ENCODE measurements around the gene FER. TPM values are rescaled to one million over a fixed set of nuclear protein-coding genes. Genes with fewer than 3 reads are reported as not detected.

FER gene
- total and polyA plus RNA-seq, 2 of the 8 experiments (the other 6 are each of a cell fraction or from before 2014, with no cell fraction given) = 1.3 to 15.8 TPM

GRCh38 chr5:108797986-108798385 is 50.3 kb downstream of the FER start:
- H3K23ac ChIP-seq (ENCODE audit: insufficient read length) = no peak overlapping the region
- H3K9me3 ChIP-seq (ENCODE audit: insufficient read depth in 2 of 2, low read depth in 1 of 2, low read length in 1 of 2) = no peaks in the 10 kb centered on the region
- no peaks in the 10 kb centered on the region for H4K20me1 ChIP-seq (replicated peaks in 1 of 2; ENCODE audit: control insufficient read depth in 1 of 2, insufficient read depth in 2 of 2, low read length in 2 of 2)
- DNase-seq (ENCODE audit: low read depth in 1 of 2, low spot score in 2 of 2) = no peak
- H2BK5ac ChIP-seq (ENCODE audit: low read depth, low read length) = no peak overlapping the region
- no peak overlapping the region for H2AK5ac ChIP-seq (ENCODE audit: low read depth, low read length)
- H3K4me2 ChIP-seq (ENCODE audit: insufficient read depth in 1 of 2, low read depth in 2 of 2, low read length in 2 of 2) = no peak overlapping the region
- H3K4me3 ChIP-seq (ENCODE audit: extremely low read depth in 1 of 4, insufficient read depth in 2 of 4, low read depth in 3 of 4, low read length in 4 of 4) = no peak overlapping the region
- H3K4ac ChIP-seq (replicated peaks; ENCODE audit: insufficient read length, low read depth, low read length) = no peak overlapping the region
- H3K36me3 ChIP-seq (ENCODE audit: control insufficient read depth in 2 of 4, insufficient read depth in 4 of 4, low read length in 3 of 4) = no peaks in the 10 kb centered on the region
- H2AFZ ChIP-seq (ENCODE audit: low read length) = no peak overlapping the region
- H2BK15ac ChIP-seq (ENCODE audit: low read length) = no peak overlapping the region
- H4K91ac ChIP-seq (replicated peaks; ENCODE audit: insufficient read length, low read length) = no peak overlapping the region
- ChIA-PET POLR2A (ENCODE audit: partially characterized antibody) (no interaction called here), CTCF (ENCODE audit: partially characterized antibody) (no interaction called here)
- no peak overlapping the region for H3K56ac ChIP-seq (replicated peaks; ENCODE audit: insufficient read length, low read depth, low read length)
- no peak overlapping the region for H3K27ac ChIP-seq (ENCODE audit: low read depth, low read length)
- H3K18ac ChIP-seq (ENCODE audit: extremely low read depth, low read length) = no peak overlapping the region
- no peak overlapping the region for H2BK20ac ChIP-seq (ENCODE audit: low read length)
- no peak overlapping the region for H2BK120ac ChIP-seq (replicated peaks; ENCODE audit: low read depth, low read length)
- H3K79me1 ChIP-seq (ENCODE audit: low read depth, low read length) = no peaks in the 10 kb centered on the region
- no peaks in the 10 kb centered on the region for H3K23me2 ChIP-seq (ENCODE audit: low read depth, low read length)
- H2BK12ac ChIP-seq (ENCODE audit: low read depth, low read length) = no peak overlapping the region
- H3K14ac ChIP-seq (ENCODE audit: insufficient read length) = no peak overlapping the region
- 91% methylated on average over 2 of the region's 2 CpGs; no CpG with 5 or more reads in 1 of the 2 experiments for WGBS, 2 experiments (ENCODE audit: extremely low coverage in 1 of 2, insufficient coverage in 1 of 2, insufficient read length in 1 of 2, insufficient replicate concordance in 2 of 2, low coverage in 1 of 2, low lambda C conversion rate in 2 of 2, missing lambda C conversion rate in 1 of 2)
- H3K4me1 ChIP-seq (replicated peaks in 1 of 4; ENCODE audit: control insufficient read depth in 3 of 4, insufficient read depth in 4 of 4, low read length in 3 of 4) = no peaks in the 10 kb centered on the region
- H3K9ac ChIP-seq (replicated peaks in 1 of 4; ENCODE audit: extremely low read depth in 1 of 4, low read depth in 3 of 4, low read length in 3 of 4) = no peak overlapping the region
- H3K27me3 ChIP-seq (replicated peaks in 1 of 4; ENCODE audit: control insufficient read depth in 3 of 4, extremely low read depth in 1 of 4, insufficient read depth in 3 of 4, low read length in 3 of 4) = no peaks in the 10 kb centered on the region
- H3K79me2 ChIP-seq (ENCODE audit: control insufficient read depth in 1 of 2, insufficient read depth in 2 of 2, low read length in 2 of 2) = no peaks in the 10 kb centered on the region
- no peak overlapping the region for H4K8ac ChIP-seq (ENCODE audit: extremely low read depth, insufficient read depth, low read length)
- no peak overlapping the region for H4K5ac ChIP-seq (ENCODE audit: insufficient read length, low read depth, low read length)
- FAIRE-seq = no peak
- TF ChIP-seq USF2 (IDR thresholded peaks at IDR 0.05; ENCODE audit: low read length) = no peak
- TF ChIP-seq POLR2A (IDR thresholded peaks at IDR 0.05; ENCODE audit: control extremely low read depth in 1 of 2, low read depth in 2 of 2, low read length in 2 of 2) = no peak
- TF ChIP-seq SP2 (IDR thresholded peaks at IDR 0.05; ENCODE audit: low read length) = no peak
- TF ChIP-seq KDM1A (IDR thresholded peaks at IDR 0.05; ENCODE audit: borderline replicate concordance, low read length) = no peak
- no peak for TF ChIP-seq TAF7 (optimal IDR thresholded peaks at IDR 0.05; ENCODE audit: borderline replicate concordance, low read depth, low read length)
- TF ChIP-seq, protein P1, sequence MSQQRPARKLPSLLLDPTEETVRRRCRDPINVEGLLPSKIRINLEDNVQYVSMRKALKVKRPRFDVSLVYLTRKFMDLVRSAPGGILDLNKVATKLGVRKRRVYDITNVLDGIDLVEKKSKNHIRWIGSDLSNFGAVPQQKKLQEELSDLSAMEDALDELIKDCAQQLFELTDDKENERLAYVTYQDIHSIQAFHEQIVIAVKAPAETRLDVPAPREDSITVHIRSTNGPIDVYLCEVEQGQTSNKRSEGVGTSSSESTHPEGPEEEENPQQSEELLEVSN (IDR thresholded peaks at IDR 0.05) = no peak
- TF ChIP-seq JUND (IDR thresholded peaks at IDR 0.05; ENCODE audit: low read length) = no peak
- TF ChIP-seq POU5F1 (IDR thresholded peaks at IDR 0.05; ENCODE audit: low read depth, low read length) = no peak
- TF ChIP-seq GABPA (IDR thresholded peaks at IDR 0.05; ENCODE audit: borderline replicate concordance, insufficient read depth, low read length) = no peak
- TF ChIP-seq SIRT6 (IDR thresholded peaks at IDR 0.05; ENCODE audit: low read length) = no peak
- no peak for TF ChIP-seq ATF3 (IDR thresholded peaks at IDR 0.05; ENCODE audit: insufficient read depth, low read depth, low read length)
- TF ChIP-seq MAFK (IDR thresholded peaks at IDR 0.05; ENCODE audit: low read depth, low read length) = no peak
